GM18867 (cell line): ENCODE measurements around the gene CCDC83.

Experiments used
- ATAC-seq: cut with Tn5 transposase; IDR thresholded peaks from one replicate; pipeline ENCODE4 v1.9.1; 2021; ENCODE audit warnings: mild to moderate bottlenecking, moderate library complexity; ENCODE audit not compliant: unreplicated experiment

CCDC83 gene

GRCh38 chr11:85855341-85855656, at the start of gene CCDC83:
CCDC83 (plus strand) TSS chr11:85855383; CDS start chr11:85865124, 9,741 bp downstream.
- ATAC-seq = no peak

GRCh38 chr11:85805387-85805786, 49.8 kb upstream of the CCDC83 start:
- ATAC-seq = no peak

- ATAC-seq = no peak
Measured at GRCh38 chr11:85806016-85806415, 49.2 kb upstream of the CCDC83 start.

GRCh38 chr11:85806876-85807275, 48.3 kb upstream of the CCDC83 start:
- no peak for ATAC-seq

GRCh38 chr11:85809191-85809590, 46.0 kb upstream of the CCDC83 start:
- peak; percentile 61 for ATAC-seq

- ATAC-seq = no peak
Measured at GRCh38 chr11:85809863-85810262, 45.3 kb upstream of the CCDC83 start.

GRCh38 chr11:85810521-85810870, 44.7 kb upstream of the CCDC83 start:
- ATAC-seq = no peak

- ATAC-seq = peak; percentile 95
Measured at GRCh38 chr11:85810871-85811611, 44.1 kb upstream of the CCDC83 start, which contains the start of gene SYTL2. SYTL2 (minus strand) TSS chr11:85811141; CDS start chr11:85757725, 53,416 bp downstream.

- ATAC-seq = no peak
Measured at GRCh38 chr11:85811624-85812023, 43.6 kb upstream of the CCDC83 start.

GRCh38 chr11:85813721-85814120, 41.5 kb upstream of the CCDC83 start:
- no peak for ATAC-seq

GRCh38 chr11:85815186-85815931, 39.8 kb upstream of the CCDC83 start:
- no peak for ATAC-seq

- ATAC-seq = no peak
Measured at GRCh38 chr11:85819441-85819840, 35.7 kb upstream of the CCDC83 start.

GRCh38 chr11:85821636-85822035, 33.5 kb upstream of the CCDC83 start:
- ATAC-seq = no peak

- ATAC-seq = no peak
Measured at GRCh38 chr11:85822814-85823213, 32.4 kb upstream of the CCDC83 start.

GRCh38 chr11:85823816-85824215, 31.4 kb upstream of the CCDC83 start:
- no peak for ATAC-seq

- no peak for ATAC-seq
Measured at GRCh38 chr11:85825616-85826015, 29.6 kb upstream of the CCDC83 start.

- ATAC-seq = peak; percentile 76
Measured at GRCh38 chr11:85826116-85826855, 28.9 kb upstream of the CCDC83 start.

GRCh38 chr11:85827748-85828639, 27.2 kb upstream of the CCDC83 start:
- ATAC-seq = no peak

GRCh38 chr11:85828640-85828978, 26.6 kb upstream of the CCDC83 start:
- no peak for ATAC-seq

GRCh38 chr11:85829172-85829571, 26.0 kb upstream of the CCDC83 start:
- ATAC-seq = no peak

GRCh38 chr11:85831050-85831449, 24.1 kb upstream of the CCDC83 start:
- no peak for ATAC-seq
